ENCODE results near the gene TM7SF2.
"Not testable (repeated sequence)": the region's sequence is repeated elsewhere in the genome, so short reads cannot be mapped to it uniquely, and the experiment has no call there.

The TM7SF2 gene

GRCh38 chr11:65114538-65115171 lies 3.0 kb downstream of the TM7SF2 start:
- no peak for DNase-seq (ENCODE audit: low read depth in 2 of 2)

- DNase-seq (ENCODE audit: low read depth in 2 of 2), result no peak
Observed at GRCh38 chr11:65115361-65116082, 3.9 kb downstream of the TM7SF2 start.

GRCh38 chr11:65116370-65117205 lies 4.9 kb downstream of the TM7SF2 start:
- peak; percentile 35 to 52 for DNase-seq (ENCODE audit: low read depth in 2 of 2)

GRCh38 chr11:65117206-65118096 lies 5.8 kb downstream of the TM7SF2 start, which contains the start of gene ZNHIT2:
TSS of gene ZNHIT2 (minus strand) at chr11:65117701. CDS start at chr11:65117653, 48 bp downstream.
- DNase-seq (ENCODE audit: low read depth in 2 of 2), result peak; percentile 100

GRCh38 chr11:65118097-65118837 lies 6.6 kb downstream of the TM7SF2 start:
- no peak for DNase-seq (ENCODE audit: low read depth in 2 of 2)

- not testable (repeated sequence) for DNase-seq (ENCODE audit: low read depth in 2 of 2)
Observed at GRCh38 chr11:65118891-65119669, 7.4 kb downstream of the TM7SF2 start.

- no peak for DNase-seq (ENCODE audit: low read depth in 2 of 2)
Observed at GRCh38 chr11:65119670-65119995, 8.0 kb downstream of the TM7SF2 start.

GRCh38 chr11:65120831-65121230 lies 9.2 kb downstream of the TM7SF2 start:
- DNase-seq (ENCODE audit: low read depth in 2 of 2), result no peak

GRCh38 chr11:65121447-65121864 lies 9.8 kb downstream of the TM7SF2 start:
- no peak for DNase-seq (ENCODE audit: low read depth in 2 of 2)

GRCh38 chr11:65121865-65122696 lies 10.4 kb downstream of the TM7SF2 start, which contains the start of the genes FAU and MRPL49:
TSS of gene FAU (minus strand) at chr11:65122134. CDS start at chr11:65121813, 321 bp downstream.
TSS of gene MRPL49 (plus strand) at chr11:65122321. CDS start at chr11:65122347, 26 bp downstream.
- peak; percentile 97 to 99 for DNase-seq (ENCODE audit: low read depth in 2 of 2)

GRCh38 chr11:65124480-65125196 lies 13.0 kb downstream of the TM7SF2 start:
- DNase-seq (ENCODE audit: low read depth in 2 of 2), result no peak

- no peak for DNase-seq (ENCODE audit: low read depth in 2 of 2)
Observed at GRCh38 chr11:65125197-65126056, 13.8 kb downstream of the TM7SF2 start.

- no peak for DNase-seq (ENCODE audit: low read depth in 2 of 2)
Observed at GRCh38 chr11:65126624-65127274, 15.1 kb downstream of the TM7SF2 start.

- DNase-seq (ENCODE audit: low read depth in 2 of 2), result no peak
Observed at GRCh38 chr11:65127473-65128181, 16.0 kb downstream of the TM7SF2 start.

GRCh38 chr11:65128182-65129145 lies 16.8 kb downstream of the TM7SF2 start:
- DNase-seq (ENCODE audit: low read depth in 2 of 2), result no peak

Data from activated CD4-positive, alpha-beta T cell treated with anti-CD3 and anti-CD28 coated beads for 24 hours (primary cell).